MM.1S (cell line): ENCODE results near the gene SLC6A8.

Source experiments
- DNase-seq: peaks from one replicate; pipeline ENCODE4 v3.0.0-alpha.2; 2015
- H2AFZ ChIP-seq: fragments of 300-600 bp; sonication (generic); 2 replicates; pipeline ENCODE4 v1.6.0; 2016; ENCODE audit warnings: antibody characterized with exemption, low read length
- H3F3A ChIP-seq: fragments of 300-600 bp; sonication (generic); 2 replicates; pipeline ENCODE4 v1.6.1; 2016; ENCODE audit warnings: mild to moderate bottlenecking, antibody characterized with exemption, low read length, moderate library complexity, mixed read lengths; ENCODE audit not compliant: insufficient read depth
- H3K27ac ChIP-seq: fragments of 300-600 bp; sonication (generic); 2 replicates; pipeline ENCODE4 v1.5.1; 2016; ENCODE audit warnings: mild to moderate bottlenecking, low read length
- H3K27me3 ChIP-seq: fragments of 300-600 bp; sonication (generic); replicated peaks from 2 replicates; pipeline ENCODE4 v1.6.0; 2016; ENCODE audit warnings: low read length; ENCODE audit not compliant: insufficient read depth
- H3K36me3 ChIP-seq: fragments of 300-600 bp; sonication (generic); replicated peaks from 2 replicates; pipeline ENCODE4 v1.6.1; 2016; ENCODE audit warnings: mild to moderate bottlenecking, low read length, mixed read lengths; ENCODE audit not compliant: insufficient read depth
- H3K4me1 ChIP-seq: fragments of 300-600 bp; sonication (generic); 2 replicates; pipeline ENCODE4 v1.6.1; 2016; ENCODE audit warnings: low read length, mixed read lengths
- H3K4me2 ChIP-seq: fragments of 300-600 bp; sonication (generic); 2 replicates; pipeline ENCODE4 v1.6.0; 2016; ENCODE audit warnings: low read depth, low read length
- H3K4me3 ChIP-seq: fragments of 300-600 bp; sonication (generic); 2 replicates; pipeline ENCODE4 v1.5.1; 2016; ENCODE audit warnings: low read length, mixed read lengths
- H3K79me2 ChIP-seq: fragments of 300-600 bp; sonication (generic); 2 replicates; pipeline ENCODE4 v1.6.1; 2016; ENCODE audit warnings: mixed run types, low read length, mixed read lengths
- H3K9ac ChIP-seq: fragments of 300-600 bp; sonication (generic); 2 replicates; pipeline ENCODE4 v1.6.1; 2016; ENCODE audit warnings: low read length, mixed read lengths
- H3K9me2 ChIP-seq: fragments of 300-600 bp; sonication (generic); replicated peaks from 2 replicates; pipeline ENCODE4 v1.6.1; 2016; ENCODE audit warnings: mild to moderate bottlenecking, low read length, mixed read lengths; ENCODE audit not compliant: insufficient read depth
- H3K9me3 ChIP-seq: fragments of 300-600 bp; sonication (generic); replicated peaks from 2 replicates; pipeline ENCODE4 v1.6.1; 2016; ENCODE audit warnings: mild to moderate bottlenecking, low read length, mixed read lengths; ENCODE audit not compliant: insufficient read depth
- H4K20me1 ChIP-seq: fragments of 300-600 bp; sonication (generic); 2 replicates; pipeline ENCODE4 v1.6.1; 2016; ENCODE audit warnings: mild to moderate bottlenecking, low read length, moderate library complexity, mixed read lengths; ENCODE audit not compliant: insufficient read depth
- CTCF ChIP-seq: fragments of 300-600 bp; sonication (generic); IDR thresholded peaks from 2 replicates; pipeline ENCODE4 v1.5.1; 2016; ENCODE audit warnings: antibody characterized with exemption, low read length, mixed read lengths
- EZH2 ChIP-seq: fragments of 300-600 bp; sonication (generic); optimal IDR thresholded peaks from 2 replicates; pipeline ENCODE3; 2017; ENCODE audit warnings: low read depth, mild to moderate bottlenecking, antibody characterized with exemption, low read length, mixed read lengths
- EZH2phosphoT487 ChIP-seq: fragments of 300-600 bp; sonication (generic); IDR thresholded peaks from 2 replicates; pipeline ENCODE4 v1.6.1; 2018; ENCODE audit warnings: antibody characterized with exemption, low read length

SLC6A8 gene

DNA sequence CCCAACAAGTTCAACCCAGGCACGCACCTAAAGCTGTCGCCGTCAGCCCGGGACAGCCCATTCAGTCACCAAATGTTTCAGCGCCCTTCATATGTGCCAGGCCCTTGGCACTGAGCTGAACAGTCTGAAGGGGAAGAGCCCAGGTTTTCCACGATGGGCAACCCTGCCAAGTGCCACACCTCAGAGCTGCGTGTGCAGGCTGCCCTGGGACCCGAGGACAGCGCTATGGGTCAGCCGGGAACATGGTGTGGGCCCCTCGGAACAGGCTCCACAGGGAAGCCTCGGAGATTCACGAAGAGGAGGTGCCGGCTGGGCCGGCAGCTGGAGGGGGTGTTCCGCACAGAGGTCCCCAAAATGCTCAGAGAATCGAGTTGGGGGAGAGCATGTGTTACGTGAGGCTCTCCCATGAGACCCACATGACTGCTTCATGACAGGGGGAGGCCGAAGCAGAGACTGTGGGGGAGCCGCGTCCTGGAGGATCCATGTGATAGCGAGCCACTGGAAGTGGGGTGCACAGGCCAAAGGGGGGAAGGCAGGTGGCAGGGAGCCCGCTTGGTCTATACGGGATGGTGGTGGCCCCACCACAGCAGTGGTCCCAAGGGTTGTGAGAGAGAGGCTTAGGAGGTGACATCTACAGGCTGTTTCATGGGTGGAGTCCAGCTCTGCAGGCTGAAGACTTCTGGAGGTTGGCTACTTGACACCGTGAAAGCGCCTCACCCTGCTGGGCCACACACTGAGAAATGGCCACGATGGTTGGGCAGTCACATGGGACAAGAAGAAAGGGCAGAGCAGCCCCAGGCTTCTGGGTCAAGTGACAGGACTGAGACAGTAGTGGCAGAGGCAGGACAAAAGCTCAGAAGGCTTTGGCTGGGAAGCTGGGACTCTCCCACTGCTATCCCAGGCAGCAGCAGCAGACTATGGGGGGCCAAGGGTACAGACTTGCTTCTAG is 22.3 kb downstream of the SLC6A8 start:
- Histone ChIP-seq H3K4me1 (no peaks in the 10 kb centered on the region), H3F3A (no peaks in the 10 kb centered on the region), H3K27me3 (no peaks in the 10 kb centered on the region), H3K9ac (no peak overlapping the region), H3K4me2 (no peak overlapping the region), H3K9me2 (no peaks in the 10 kb centered on the region), H2AFZ (no peak overlapping the region), H3K79me2 (no peaks in the 10 kb centered on the region), H3K9me3 (no peaks in the 10 kb centered on the region), H3K27ac (no peak overlapping the region), H4K20me1 (no peaks in the 10 kb centered on the region), H3K4me3 (no peak overlapping the region), H3K36me3 (no peaks in the 10 kb centered on the region; the same call in 1 of the 2 replicates)
- no peak for DNase-seq
- TF ChIP-seq EZH2phosphoT487 (no peak), CTCF (no peak), EZH2 (no peak)

DNA sequence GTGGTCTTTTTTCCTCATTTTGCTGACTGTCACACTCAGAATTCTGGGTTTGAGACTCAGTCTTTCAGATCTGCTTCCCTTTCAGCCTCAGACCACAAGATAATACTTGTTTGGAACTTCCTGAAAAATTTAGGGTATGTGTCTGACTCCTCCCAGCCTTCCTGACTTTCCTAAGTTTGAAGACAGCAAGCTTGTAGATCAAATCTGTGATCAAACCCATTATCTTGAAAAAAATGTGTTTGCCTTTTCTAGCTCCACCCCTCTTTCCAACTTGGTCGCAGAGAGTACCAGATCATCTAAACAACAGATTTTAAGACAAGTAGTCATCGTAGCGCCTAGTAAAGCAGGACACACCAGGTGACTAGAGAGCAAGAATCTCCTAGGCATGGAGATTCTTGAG is 26.5 kb downstream of the SLC6A8 start:
- Histone ChIP-seq H3K9me3 (no peaks in the 10 kb centered on the region), H3K4me2 (no peak overlapping the region), H2AFZ (no peak overlapping the region), H3K9me2 (no peaks in the 10 kb centered on the region), H3K4me3 (no peak overlapping the region), H3K4me1 (no peaks in the 10 kb centered on the region), H3K36me3 (no peaks in the 10 kb centered on the region; the same call in 1 of the 2 replicates), H3F3A (no peaks in the 10 kb centered on the region), H3K79me2 (peaks cover 12% of the 10 kb centered on the region), H3K27ac (no peak overlapping the region), H3K27me3 (no peaks in the 10 kb centered on the region), H4K20me1 (no peaks in the 10 kb centered on the region), H3K9ac (no peak overlapping the region)
- no peak for DNase-seq
- no peak for TF ChIP-seq CTCF

GRCh38 chrX:153717445-153717844 is 29.7 kb downstream of the SLC6A8 start:
- H3K4me2 ChIP-seq: no peak overlapping the region
- H3K27me3 ChIP-seq: no peaks in the 10 kb centered on the region
- no peak for TF ChIP-seq EZH2phosphoT487
- H3K9me2 ChIP-seq: no peaks in the 10 kb centered on the region
- no peaks in the 10 kb centered on the region for H3K4me1 ChIP-seq
- peaks cover 29% of the 10 kb centered on the region for H3K79me2 ChIP-seq
- no peaks in the 10 kb centered on the region for H4K20me1 ChIP-seq
- H3K9ac ChIP-seq: no peak overlapping the region
- peaks cover 2% of the 10 kb centered on the region; the same call in 1 of the 2 replicates for H3K36me3 ChIP-seq
- no peaks in the 10 kb centered on the region for H3K9me3 ChIP-seq
- DNase-seq: no peak
- H3F3A ChIP-seq: no peaks in the 10 kb centered on the region
- no peak overlapping the region for H3K4me3 ChIP-seq
- H2AFZ ChIP-seq: no peak overlapping the region
- no peak overlapping the region for H3K27ac ChIP-seq

DNA sequence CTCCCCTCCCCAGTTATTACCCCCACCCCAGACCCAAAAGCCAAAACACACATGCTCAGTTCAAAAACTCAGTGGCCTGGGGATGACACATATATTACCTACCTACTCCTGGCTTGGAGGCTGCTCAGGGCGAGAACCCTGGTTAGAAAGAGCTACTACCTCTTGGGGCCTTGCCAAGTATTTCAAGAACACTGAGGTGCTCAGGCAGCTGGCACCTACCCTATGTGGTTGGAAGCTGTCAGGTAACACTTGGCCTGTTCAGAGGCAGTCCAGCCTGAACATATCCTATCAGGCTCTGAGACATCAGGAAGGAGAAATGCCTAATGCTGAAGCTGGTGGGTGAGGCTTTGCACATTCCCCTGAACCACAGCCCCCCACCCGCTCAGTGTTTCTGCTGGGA is 31.5 kb downstream of the SLC6A8 start:
- no peaks in the 10 kb centered on the region for H3K4me1 ChIP-seq
- no peaks in the 10 kb centered on the region for H3F3A ChIP-seq
- no peak overlapping the region for H3K4me3 ChIP-seq
- peaks cover 42% of the 10 kb centered on the region for H3K79me2 ChIP-seq
- no peaks in the 10 kb centered on the region for H3K9me2 ChIP-seq
- peaks cover 2% of the 10 kb centered on the region; the same call in 1 of the 2 replicates for H3K36me3 ChIP-seq
- no peak overlapping the region for H3K4me2 ChIP-seq
- H3K27me3 ChIP-seq: no peaks in the 10 kb centered on the region
- H4K20me1 ChIP-seq: no peaks in the 10 kb centered on the region
- no peak for TF ChIP-seq EZH2
- TF ChIP-seq CTCF: no peak
- DNase-seq: no peak
- H3K9ac ChIP-seq: no peak overlapping the region
- H3K9me3 ChIP-seq: no peaks in the 10 kb centered on the region
- H2AFZ ChIP-seq: no peak overlapping the region
- no peak overlapping the region for H3K27ac ChIP-seq
